ENCODE measurements around the gene SNCAIP.

SNCAIP gene

GRCh38 chr5:122406181-122406580 is 94.1 kb downstream of the SNCAIP start:
- no peak for TF ChIP-seq CTCF (conservative IDR thresholded peaks at IDR 0.05)

GRCh38 chr5:122408592-122409224 is 96.7 kb downstream of the SNCAIP start:
- TF ChIP-seq CTCF (conservative IDR thresholded peaks at IDR 0.05): no peak
- H3K27ac ChIP-seq: no peak overlapping the region

More at GRCh38 chr5:122406181-122406580, 94.1 kb downstream of the SNCAIP start:
- no peak overlapping the region for H3K27ac ChIP-seq

- no peak for TF ChIP-seq CTCF (conservative IDR thresholded peaks at IDR 0.05)
- no peak overlapping the region for H3K27ac ChIP-seq
Observed at GRCh38 chr5:122412966-122413365, 100.9 kb downstream of the SNCAIP start.

GRCh38 chr5:122413722-122414121 is 101.7 kb downstream of the SNCAIP start:
- no peak overlapping the region for H3K27ac ChIP-seq

GRCh38 chr5:122415030-122415800 is 103.2 kb downstream of the SNCAIP start:
- TF ChIP-seq CTCF (conservative IDR thresholded peaks at IDR 0.05): peak; percentile 82
- H3K27ac ChIP-seq: no peak overlapping the region

More at GRCh38 chr5:122413722-122414121, 101.7 kb downstream of the SNCAIP start:
- no peak for TF ChIP-seq CTCF (conservative IDR thresholded peaks at IDR 0.05)

GRCh38 chr5:122415801-122416120 is 103.7 kb downstream of the SNCAIP start:
- TF ChIP-seq CTCF (conservative IDR thresholded peaks at IDR 0.05): peak; percentile 52
- no peak overlapping the region for H3K27ac ChIP-seq

GRCh38 chr5:122419142-122419894 is 107.3 kb downstream of the SNCAIP start:
- H3K27ac ChIP-seq: no peak overlapping the region
- TF ChIP-seq CTCF (conservative IDR thresholded peaks at IDR 0.05): no peak
